WERI-Rb-1 (cell line): ENCODE measurements around the gene IDI1.
"Not testable (repeated sequence)": the region's sequence is repeated elsewhere in the genome, so short reads cannot be mapped to it uniquely, and the experiment has no call there.

ENCODE experiments used
- DNase-seq: peaks from one replicate; pipeline ENCODE4 v3.0.0-alpha.2; 2020
- H3K27ac ChIP-seq: fragments of 250-450 bp; sonication (Bioruptor Pico); 2 replicates; pipeline ENCODE4 v1.5.1; 2020; ENCODE audit warnings: mild to moderate bottlenecking, moderate library complexity
- H3K27me3 ChIP-seq: fragments of 250-450 bp; sonication (Bioruptor Pico); 2 replicates; pipeline ENCODE4 v1.5.1; 2021; ENCODE audit warnings: mild to moderate bottlenecking, low read depth, moderate library complexity; ENCODE audit not compliant: insufficient read depth, severe bottlenecking
- H3K36me3 ChIP-seq: fragments of 250-450 bp; sonication (Bioruptor Pico); 2 replicates; pipeline ENCODE4 v1.5.1; 2020; ENCODE audit warnings: mild to moderate bottlenecking, moderate library complexity
- H3K4me3 ChIP-seq: 2 replicates; pipeline ENCODE4 v1.5.1; 2011; ENCODE audit warnings: low read depth, mild to moderate bottlenecking, control low read depth, low read length
- H3K9me3 ChIP-seq: fragments of 250-450 bp; sonication (Bioruptor Pico); 2 replicates; pipeline ENCODE4 v1.5.1; 2021; ENCODE audit warnings: mild to moderate bottlenecking, moderate library complexity; ENCODE audit not compliant: severe bottlenecking
- TF ChIP-seq, protein P1 (sequence below): IDR thresholded peaks from 2 replicates; pipeline ENCODE4 v1.5.1; 2011; ENCODE audit warnings: low read depth, mild to moderate bottlenecking, control low read depth, inconsistent platforms, low read length

IDI1 gene

DNA sequence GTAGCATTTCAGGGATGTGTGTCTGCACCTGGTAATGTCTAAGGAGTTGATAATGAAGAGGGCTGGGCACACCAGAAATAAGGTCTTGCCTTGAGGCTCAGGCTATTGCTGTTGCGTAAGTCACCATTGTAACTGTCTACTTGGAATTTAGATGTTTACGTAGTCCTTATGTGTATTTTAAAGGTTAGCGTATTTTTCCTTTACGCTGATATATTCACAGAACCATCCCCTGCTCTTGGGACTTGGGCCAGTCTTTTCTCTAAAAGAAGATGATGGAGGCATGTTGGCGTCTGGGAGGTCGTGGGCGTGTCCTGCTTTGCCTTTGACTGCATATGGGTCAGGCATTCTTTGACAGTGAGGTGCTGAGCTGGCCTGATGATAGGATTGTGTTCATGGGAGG, 22.0 kb upstream of the IDI1 start:
- Histone ChIP-seq H3K4me3 (no peak overlapping the region), H3K36me3 (no peaks in the 10 kb centered on the region), H3K9me3 (no peaks in the 10 kb centered on the region), H3K27ac (no peak overlapping the region), H3K27me3 (no peaks in the 10 kb centered on the region)
- TF ChIP-seq, protein P1, sequence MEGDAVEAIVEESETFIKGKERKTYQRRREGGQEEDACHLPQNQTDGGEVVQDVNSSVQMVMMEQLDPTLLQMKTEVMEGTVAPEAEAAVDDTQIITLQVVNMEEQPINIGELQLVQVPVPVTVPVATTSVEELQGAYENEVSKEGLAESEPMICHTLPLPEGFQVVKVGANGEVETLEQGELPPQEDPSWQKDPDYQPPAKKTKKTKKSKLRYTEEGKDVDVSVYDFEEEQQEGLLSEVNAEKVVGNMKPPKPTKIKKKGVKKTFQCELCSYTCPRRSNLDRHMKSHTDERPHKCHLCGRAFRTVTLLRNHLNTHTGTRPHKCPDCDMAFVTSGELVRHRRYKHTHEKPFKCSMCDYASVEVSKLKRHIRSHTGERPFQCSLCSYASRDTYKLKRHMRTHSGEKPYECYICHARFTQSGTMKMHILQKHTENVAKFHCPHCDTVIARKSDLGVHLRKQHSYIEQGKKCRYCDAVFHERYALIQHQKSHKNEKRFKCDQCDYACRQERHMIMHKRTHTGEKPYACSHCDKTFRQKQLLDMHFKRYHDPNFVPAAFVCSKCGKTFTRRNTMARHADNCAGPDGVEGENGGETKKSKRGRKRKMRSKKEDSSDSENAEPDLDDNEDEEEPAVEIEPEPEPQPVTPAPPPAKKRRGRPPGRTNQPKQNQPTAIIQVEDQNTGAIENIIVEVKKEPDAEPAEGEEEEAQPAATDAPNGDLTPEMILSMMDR = no peak
- DNase-seq = no peak

DNA sequence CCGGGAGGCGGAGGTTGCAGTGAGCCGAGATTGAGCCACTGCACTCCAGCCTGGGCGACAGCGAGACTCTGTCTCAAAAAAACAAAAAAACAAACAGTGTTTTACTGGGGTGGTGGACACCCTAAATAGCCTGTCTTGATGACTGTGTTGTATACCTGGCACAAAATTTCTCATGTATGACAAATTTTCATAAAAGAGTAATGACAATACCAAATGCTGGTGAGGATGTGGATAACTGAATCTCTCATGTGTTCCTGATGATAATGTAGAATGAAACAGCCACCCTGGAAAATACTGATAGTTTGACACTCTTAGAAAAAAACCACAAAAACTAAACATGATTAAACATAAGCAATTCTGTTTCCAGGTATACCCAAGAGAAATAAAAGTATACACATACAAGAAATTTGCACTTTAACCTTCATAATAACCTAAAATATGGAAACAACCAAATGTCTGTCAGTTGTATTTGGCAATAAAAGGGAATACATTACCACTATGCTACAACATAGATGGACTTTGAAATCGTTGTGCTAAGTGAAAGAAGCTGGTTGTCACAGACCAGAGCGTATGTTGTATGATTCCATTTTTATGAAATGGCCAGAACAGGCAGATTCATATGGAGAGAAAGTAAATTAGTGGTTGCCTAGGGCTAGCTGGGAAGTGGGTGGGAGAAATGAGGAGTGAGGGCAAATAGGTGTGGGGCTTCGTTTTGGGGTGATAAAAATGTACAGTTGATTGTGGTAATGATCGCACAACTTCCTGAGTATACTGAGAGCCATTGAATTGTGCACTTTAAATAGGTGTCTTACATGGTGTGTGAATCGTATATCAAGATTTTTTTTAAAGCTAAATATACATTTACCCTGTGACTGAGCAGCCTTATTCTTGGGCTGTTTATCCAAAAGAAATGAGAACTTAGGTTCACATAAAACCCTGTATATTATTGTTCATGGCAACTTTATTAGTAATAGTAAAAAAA, 19.8 kb upstream of the IDI1 start:
- Histone ChIP-seq H3K36me3 (no peaks in the 10 kb centered on the region), H3K4me3 (no peak overlapping the region), H3K9me3 (no peaks in the 10 kb centered on the region), H3K27ac (no peak overlapping the region), H3K27me3 (no peaks in the 10 kb centered on the region)
- TF ChIP-seq, protein P1 = no peak
- no peak for DNase-seq

DNA sequence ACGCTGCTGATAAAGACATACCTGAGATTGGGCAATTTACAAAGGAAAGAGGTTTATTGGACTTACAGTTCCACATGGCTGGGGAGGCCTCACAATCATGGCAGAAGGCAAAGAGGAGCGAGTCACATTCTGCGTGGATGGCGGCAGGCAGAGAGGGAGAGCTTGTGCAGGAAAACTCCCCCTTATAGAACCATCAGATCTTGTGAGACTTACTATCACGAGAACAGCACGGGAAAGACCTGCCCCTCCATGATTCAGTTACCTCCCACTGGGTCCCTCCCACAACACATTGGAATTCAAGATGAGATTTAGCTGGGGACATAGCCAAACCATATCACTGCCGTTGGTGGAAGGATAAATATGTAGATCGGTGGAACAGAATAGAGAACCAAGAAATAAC, 17.8 kb upstream of the IDI1 start:
- not testable (repeated sequence) for DNase-seq, H3K27me3 ChIP-seq, H3K36me3 ChIP-seq, H3K9me3 ChIP-seq, H3K27ac ChIP-seq, H3K4me3 ChIP-seq

DNA sequence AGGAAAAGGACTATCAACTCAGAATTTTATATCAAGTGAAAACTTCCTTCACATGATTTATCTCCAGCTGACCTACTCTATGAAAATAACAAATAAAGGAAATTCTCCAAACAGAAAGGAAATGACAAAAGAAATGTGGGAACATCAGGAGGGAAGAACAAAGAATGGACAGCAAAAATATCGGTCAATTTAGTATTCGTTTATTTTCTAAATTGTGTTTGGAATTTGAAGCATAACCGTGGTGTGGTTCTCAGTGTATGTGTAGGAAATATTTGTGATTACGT, 16.0 kb upstream of the IDI1 start:
- H3K27ac ChIP-seq = no peak overlapping the region
- no peaks in the 10 kb centered on the region for H3K36me3 ChIP-seq
- H3K4me3 ChIP-seq = no peak overlapping the region

DNA sequence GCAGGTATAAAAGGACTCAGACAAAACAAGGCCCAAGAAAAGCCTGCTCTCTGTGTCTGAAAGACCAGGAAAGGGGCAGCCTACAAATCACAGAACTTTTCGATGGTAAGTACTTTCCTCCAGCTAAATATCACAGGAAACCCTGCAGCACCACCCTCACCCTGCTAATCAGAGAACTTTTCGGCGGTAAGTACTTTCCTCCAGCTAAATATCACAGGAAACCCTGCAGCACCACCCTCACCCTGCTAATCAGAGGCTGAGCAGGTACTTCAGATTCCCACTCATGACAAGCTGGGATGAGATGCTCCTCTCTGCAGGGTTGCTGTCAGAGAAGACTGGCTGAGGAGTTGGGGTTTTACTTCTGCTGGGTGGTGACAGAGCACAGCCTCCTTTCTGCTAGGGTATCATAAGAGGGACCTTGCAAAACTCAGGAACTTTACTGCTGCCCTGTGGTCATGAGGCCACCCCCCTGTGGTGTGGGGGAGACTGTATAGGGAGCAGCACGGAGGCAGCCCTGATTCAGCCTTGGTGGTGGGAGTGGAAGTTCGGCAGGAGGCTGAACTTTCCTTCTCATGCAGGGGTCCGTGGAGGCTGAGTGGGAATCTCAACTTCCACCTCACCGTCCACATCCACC, 14.4 kb upstream of the IDI1 start:
- TF ChIP-seq, protein P1 = no peak
- H3K36me3 ChIP-seq = no peaks in the 10 kb centered on the region
- no peaks in the 10 kb centered on the region for H3K27me3 ChIP-seq
- no peak overlapping the region for H3K27ac ChIP-seq
- no peak for DNase-seq
- no peaks in the 10 kb centered on the region for H3K9me3 ChIP-seq
- no peak overlapping the region for H3K4me3 ChIP-seq

More for the DNA sequence above, 16.0 kb upstream of the IDI1 start:
- no peak for DNase-seq
- TF ChIP-seq, protein P1 = no peak
- Histone ChIP-seq H3K27me3 (no peaks in the 10 kb centered on the region), H3K9me3 (no peaks in the 10 kb centered on the region)

DNA sequence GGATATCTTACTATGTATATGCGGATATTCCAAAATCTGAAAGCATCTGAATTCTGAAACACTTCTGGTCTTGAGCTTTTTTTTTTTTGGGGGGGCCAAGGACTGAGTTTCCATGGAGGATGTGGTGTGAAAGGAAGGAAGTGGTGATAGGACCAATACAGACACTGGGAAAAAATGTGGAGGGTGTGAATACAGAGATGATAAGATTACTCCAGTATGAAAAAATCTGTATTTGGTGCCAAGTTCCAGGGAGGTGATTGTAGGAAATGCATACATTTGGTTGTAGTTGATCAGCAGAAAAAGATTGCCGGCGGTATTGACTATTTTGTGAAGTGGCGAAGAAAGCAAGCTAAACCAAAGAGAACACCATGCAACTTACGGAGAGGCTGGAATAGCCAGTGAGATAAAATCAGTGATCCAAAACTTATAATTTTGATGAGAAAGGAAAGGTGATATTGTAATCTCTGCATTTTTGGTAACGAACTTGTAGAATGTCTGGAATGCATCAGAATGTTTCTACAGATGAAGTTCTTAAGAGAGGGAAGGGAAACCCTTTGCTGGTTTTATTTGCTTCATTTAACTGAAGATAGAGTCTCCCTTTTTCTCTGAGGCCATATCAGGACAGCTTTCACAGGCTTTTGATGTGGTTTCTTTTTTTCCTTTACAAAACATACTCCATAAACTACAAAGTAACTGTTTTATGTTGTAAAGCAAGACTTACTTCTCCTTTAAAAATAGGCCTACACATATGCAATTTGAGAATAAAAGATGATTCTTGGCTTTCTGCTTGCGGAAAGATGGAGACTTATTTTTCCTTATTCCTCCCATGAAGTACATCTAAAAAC, 13.2 kb upstream of the IDI1 start:
- TF ChIP-seq, protein P1 = no peak
- Histone ChIP-seq H3K9me3 (no peaks in the 10 kb centered on the region), H3K4me3 (no peak overlapping the region), H3K27me3 (no peaks in the 10 kb centered on the region), H3K36me3 (no peaks in the 10 kb centered on the region), H3K27ac (no peak overlapping the region)
- DNase-seq = no peak
